ENCODE measurements around the gene NUF2.

The NUF2 gene

GRCh38 chr1:163399976-163400601 is 78.3 kb downstream of the NUF2 start:
- no CpG with 5 or more reads among the region's 9 CpGs for WGBS (ENCODE audit: insufficient coverage, insufficient read length)
- Histone ChIP-seq H3K27me3 (ENCODE audit: control insufficient read depth, insufficient read depth, low read length) (no peaks in the 10 kb centered on the region), H3K36me3 (ENCODE audit: control insufficient read depth, insufficient read depth, low read length) (no peaks in the 10 kb centered on the region), H3K4me1 (ENCODE audit: control insufficient read depth, insufficient read depth, low read length) (no peaks in the 10 kb centered on the region; the same call in 1 of the 2 replicates), H3K4me3 (ENCODE audit: low read length) (no peak overlapping the region), H3K27ac (ENCODE audit: low read length) (no peak overlapping the region), H3K9me3 (ENCODE audit: control insufficient read depth, insufficient read depth, low read length) (no peaks in the 10 kb centered on the region)
- DNase-seq (ENCODE audit: low read depth, low spot score): peak; percentile 84

- WGBS (ENCODE audit: insufficient coverage, insufficient read length): no CpG with 5 or more reads among the region's 3 CpGs
- H3K27me3 ChIP-seq (ENCODE audit: control insufficient read depth, insufficient read depth, low read length): no peaks in the 10 kb centered on the region
- no peaks in the 10 kb centered on the region; the same call in 1 of the 2 replicates for H3K4me1 ChIP-seq (ENCODE audit: control insufficient read depth, insufficient read depth, low read length)
- no peaks in the 10 kb centered on the region for H3K36me3 ChIP-seq (ENCODE audit: control insufficient read depth, insufficient read depth, low read length)
- no peaks in the 10 kb centered on the region for H3K9me3 ChIP-seq (ENCODE audit: control insufficient read depth, insufficient read depth, low read length)
- no peak overlapping the region for H3K27ac ChIP-seq (ENCODE audit: low read length)
- DNase-seq (ENCODE audit: low read depth, low spot score): no peak
- no peak overlapping the region for H3K4me3 ChIP-seq (ENCODE audit: low read length)
Observed at GRCh38 chr1:163401211-163401610, 79.5 kb downstream of the NUF2 start.

All from iPS DF 6.9 (cell line).